ENCODE results near the gene DENND2A. TPM values are rescaled to one million over a fixed set of nuclear protein-coding genes. Genes with fewer than 3 reads are reported as not detected.

Gene DENND2A
- total and polyA plus RNA-seq, 2 experiments from 2014 or later = 6.7 to 8.4 TPM

- Histone ChIP-seq H3K27ac (no peak overlapping the region), H3K27me3 (no peaks in the 10 kb centered on the region), H3K79me2 (no peaks in the 10 kb centered on the region), H3K4me2 (no peak overlapping the region), H3K4me1 (ENCODE audit: insufficient read depth) (no peaks in the 10 kb centered on the region), H4K20me1 (ENCODE audit: insufficient read depth, poor library complexity, severe bottlenecking) (no peaks in the 10 kb centered on the region), H2AFZ (no peak overlapping the region), H3K4me3 (no peak overlapping the region), H3K9me2 (replicated peaks; ENCODE audit: insufficient read depth) (no peaks in the 10 kb centered on the region), H3K36me3 (replicated peaks; ENCODE audit: insufficient read depth, low read depth) (no peaks in the 10 kb centered on the region), H3K9me3 (ENCODE audit: low read depth) (no peaks in the 10 kb centered on the region)
- TF ChIP-seq EZH2phosphoT487 (IDR thresholded peaks at IDR 0.05; ENCODE audit: low read depth, severe bottlenecking, unreplicated experiment) (no peak), EZH2 (IDR thresholded peaks at IDR 0.05; ENCODE audit: borderline replicate concordance) (no peak)
- TF ChIP-seq, protein P1, sequence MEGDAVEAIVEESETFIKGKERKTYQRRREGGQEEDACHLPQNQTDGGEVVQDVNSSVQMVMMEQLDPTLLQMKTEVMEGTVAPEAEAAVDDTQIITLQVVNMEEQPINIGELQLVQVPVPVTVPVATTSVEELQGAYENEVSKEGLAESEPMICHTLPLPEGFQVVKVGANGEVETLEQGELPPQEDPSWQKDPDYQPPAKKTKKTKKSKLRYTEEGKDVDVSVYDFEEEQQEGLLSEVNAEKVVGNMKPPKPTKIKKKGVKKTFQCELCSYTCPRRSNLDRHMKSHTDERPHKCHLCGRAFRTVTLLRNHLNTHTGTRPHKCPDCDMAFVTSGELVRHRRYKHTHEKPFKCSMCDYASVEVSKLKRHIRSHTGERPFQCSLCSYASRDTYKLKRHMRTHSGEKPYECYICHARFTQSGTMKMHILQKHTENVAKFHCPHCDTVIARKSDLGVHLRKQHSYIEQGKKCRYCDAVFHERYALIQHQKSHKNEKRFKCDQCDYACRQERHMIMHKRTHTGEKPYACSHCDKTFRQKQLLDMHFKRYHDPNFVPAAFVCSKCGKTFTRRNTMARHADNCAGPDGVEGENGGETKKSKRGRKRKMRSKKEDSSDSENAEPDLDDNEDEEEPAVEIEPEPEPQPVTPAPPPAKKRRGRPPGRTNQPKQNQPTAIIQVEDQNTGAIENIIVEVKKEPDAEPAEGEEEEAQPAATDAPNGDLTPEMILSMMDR (IDR thresholded peaks at IDR 0.05; ENCODE audit: poor library complexity) = no peak
- 83% methylated on average over 2 of the region's 2 CpGs for WGBS (ENCODE audit: low lambda C conversion rate, missing lambda C conversion rate)
- no peak for DNase-seq (ENCODE audit: low spot score)
Observed at GRCh38 chr7:140489026-140489359, 151.6 kb downstream of the DENND2A start.

DNA sequence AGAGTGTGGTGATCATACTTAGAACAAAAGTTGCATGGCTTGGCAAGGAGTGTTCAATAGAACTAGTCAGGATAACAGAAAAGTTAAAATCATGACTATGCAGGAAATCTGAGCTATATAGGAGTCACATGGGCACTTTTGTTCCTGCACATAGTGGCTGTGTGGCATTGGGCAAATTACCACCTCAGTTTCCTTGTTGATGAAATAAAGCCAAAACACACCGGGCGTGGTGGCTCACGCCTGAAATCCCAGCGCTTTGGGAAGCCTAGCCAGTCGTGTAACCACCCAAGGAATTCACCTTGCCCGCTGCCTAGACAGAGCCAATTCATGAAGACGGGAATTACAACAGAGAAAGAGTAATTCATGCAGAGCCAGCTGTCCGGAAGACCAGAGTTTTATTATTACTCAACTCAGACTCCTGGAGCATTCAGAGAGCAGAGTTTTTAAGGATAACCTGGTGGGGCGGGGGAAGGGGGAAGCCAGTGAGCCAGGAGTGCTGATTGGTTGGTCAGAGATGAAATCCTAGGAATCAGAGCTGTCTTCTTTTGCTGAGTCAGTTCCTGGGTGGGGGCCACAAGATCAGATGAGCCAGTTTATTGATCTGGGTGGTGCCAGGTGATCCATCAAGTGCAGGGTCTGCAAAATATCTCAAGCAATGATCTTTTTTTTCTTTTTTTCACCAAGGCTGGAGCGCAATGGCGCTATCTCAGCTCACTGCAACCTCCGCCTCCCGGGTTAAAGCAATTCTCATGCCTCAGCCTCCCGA lies 154.9 kb downstream of the DENND2A start:
- no peaks in the 10 kb centered on the region for H4K20me1 ChIP-seq (ENCODE audit: insufficient read depth, poor library complexity, severe bottlenecking)
- H3K36me3 ChIP-seq (replicated peaks; ENCODE audit: insufficient read depth, low read depth) = no peaks in the 10 kb centered on the region
- H3K4me3 ChIP-seq = no peak overlapping the region
- WGBS (ENCODE audit: low lambda C conversion rate, missing lambda C conversion rate) = 66% methylated on average over 14 of the region's 14 CpGs
- no peak overlapping the region for H3K27ac ChIP-seq
- H3K4me1 ChIP-seq (ENCODE audit: insufficient read depth) = no peaks in the 10 kb centered on the region
- no peaks in the 10 kb centered on the region for H3K79me2 ChIP-seq
- H3K9me3 ChIP-seq (ENCODE audit: low read depth) = no peaks in the 10 kb centered on the region
- no peak for DNase-seq (ENCODE audit: low spot score)
- H2AFZ ChIP-seq = no peak overlapping the region
- TF ChIP-seq EZH2 (IDR thresholded peaks at IDR 0.05; ENCODE audit: borderline replicate concordance) (no peak), EZH2phosphoT487 (IDR thresholded peaks at IDR 0.05; ENCODE audit: low read depth, severe bottlenecking, unreplicated experiment) (no peak)
- TF ChIP-seq, protein P1 (IDR thresholded peaks at IDR 0.05; ENCODE audit: poor library complexity) = no peak
- H3K4me2 ChIP-seq = no peak overlapping the region
- H3K27me3 ChIP-seq = no peaks in the 10 kb centered on the region
- H3K9me2 ChIP-seq (replicated peaks; ENCODE audit: insufficient read depth) = no peaks in the 10 kb centered on the region

- no peak for TF ChIP-seq EZH2 (IDR thresholded peaks at IDR 0.05; ENCODE audit: borderline replicate concordance)
- no peak for TF ChIP-seq EZH2phosphoT487 (IDR thresholded peaks at IDR 0.05; ENCODE audit: low read depth, severe bottlenecking, unreplicated experiment)
- TF ChIP-seq, protein P1 (IDR thresholded peaks at IDR 0.05; ENCODE audit: poor library complexity) = no peak
- no peaks in the 10 kb centered on the region for H3K9me2 ChIP-seq (replicated peaks; ENCODE audit: insufficient read depth)
- WGBS (ENCODE audit: low lambda C conversion rate, missing lambda C conversion rate) = 36% methylated on average over 5 of the region's 5 CpGs
- H3K4me2 ChIP-seq = no peak overlapping the region
- H3K9me3 ChIP-seq (ENCODE audit: low read depth) = no peaks in the 10 kb centered on the region
- no peaks in the 10 kb centered on the region for H3K36me3 ChIP-seq (replicated peaks; ENCODE audit: insufficient read depth, low read depth)
- no peak overlapping the region for H3K4me3 ChIP-seq
- no peaks in the 10 kb centered on the region for H3K27me3 ChIP-seq
- H3K4me1 ChIP-seq (ENCODE audit: insufficient read depth) = no peaks in the 10 kb centered on the region
- no peak overlapping the region for H3K27ac ChIP-seq
- H2AFZ ChIP-seq = no peak overlapping the region
- no peaks in the 10 kb centered on the region for H4K20me1 ChIP-seq (ENCODE audit: insufficient read depth, poor library complexity, severe bottlenecking)
- DNase-seq (ENCODE audit: low spot score) = no peak
- no peaks in the 10 kb centered on the region for H3K79me2 ChIP-seq
Observed at GRCh38 chr7:140484951-140485499, 155.6 kb downstream of the DENND2A start.

Measured in hepatocyte (in vitro differentiated cells).